Endothelial cell of umbilical vein (primary cell): ENCODE results near the gene NUDT9. TPM values are rescaled to one million over a fixed set of nuclear protein-coding genes. Genes with fewer than 3 reads are reported as not detected.

ENCODE experiments used
- polyA plus RNA-seq, 4 experiments: library from polyadenylated mRNA; depleted of rRNA in 3 of 4; stranded (reverse) in 3 of 4; unstranded in 1 of 4; fragments of >200 nt; gene quantifications; 2 replicates each; pipeline versions ENCODE4 v1.2.1 to v1.2.3, GENCODE V29; 2011 to 2012; ENCODE audit warnings: missing spikeins in 1 of 4
- small RNA-seq: library from RNA; depleted of rRNA; stranded (forward); fragments of <200 nt; gene quantifications from one replicate; pipeline ENCODE3, GENCODE V24; 2012; ENCODE audit warnings: low replicate concordance, low read depth; ENCODE audit not compliant: insufficient read depth, insufficient read length
- total RNA-seq: library from RNA; stranded (reverse); gene quantifications from 2 replicates; pipeline ENCODE4 v1.2.3, GENCODE V29; 2021

Gene NUDT9
- total and polyA plus RNA-seq, 2 donors (not counting 3 experiments of a cell fraction or from before 2014, with no cell fraction given): 15.3 to 25.0 TPM

Small RNA genes lying within 50 kb of the gene (small RNA-seq; reads per million reads assigned to genes)
- not detected for gene RN7SL681P

Other genes with a start within 250 kb of the NUDT9 start
- 9.0 and 9.6 TPM in 2 replicates for gene KLHL8, start 202.0 kb upstream of the NUDT9 start, total RNA-seq
- gene KLHL8, start 202.0 kb upstream of the NUDT9 start, polyA plus RNA-seq: 1.3 and 1.7 TPM in 2 replicates
- not detected in 2 replicates for gene HSD17B13, start 99.7 kb upstream of the NUDT9 start, total RNA-seq
- gene HSD17B13, start 99.7 kb upstream of the NUDT9 start, polyA plus RNA-seq: 0.06 and 0.07 TPM in 2 replicates
- 16.0 and 21.1 TPM in 2 replicates for gene HSD17B11, start 31.4 kb upstream of the NUDT9 start, total RNA-seq
- 7.5 and 10.7 TPM in 2 replicates for gene HSD17B11, start 31.4 kb upstream of the NUDT9 start, polyA plus RNA-seq
- gene SPARCL1, start 106.8 kb downstream of the NUDT9 start, total RNA-seq: not detected in 2 replicates
- gene SPARCL1, start 106.8 kb downstream of the NUDT9 start, polyA plus RNA-seq: not detected in 2 replicates
- gene DSPP, start 186.0 kb downstream of the NUDT9 start, total RNA-seq: not detected in 2 replicates
- not detected in 2 replicates for gene DSPP, start 186.0 kb downstream of the NUDT9 start, polyA plus RNA-seq
- gene DMP1, start 227.7 kb downstream of the NUDT9 start, total RNA-seq: not detected in 2 replicates
- gene DMP1, start 227.7 kb downstream of the NUDT9 start, polyA plus RNA-seq: not detected in 2 replicates